ENCODE results near the gene TBL1XR1. TPM values are rescaled to one million over a fixed set of nuclear protein-coding genes. Genes with fewer than 3 reads are reported as not detected.

The TBL1XR1 gene
- total RNA-seq, 1 experiment from 2014 or later, result 180 TPM

DNA sequence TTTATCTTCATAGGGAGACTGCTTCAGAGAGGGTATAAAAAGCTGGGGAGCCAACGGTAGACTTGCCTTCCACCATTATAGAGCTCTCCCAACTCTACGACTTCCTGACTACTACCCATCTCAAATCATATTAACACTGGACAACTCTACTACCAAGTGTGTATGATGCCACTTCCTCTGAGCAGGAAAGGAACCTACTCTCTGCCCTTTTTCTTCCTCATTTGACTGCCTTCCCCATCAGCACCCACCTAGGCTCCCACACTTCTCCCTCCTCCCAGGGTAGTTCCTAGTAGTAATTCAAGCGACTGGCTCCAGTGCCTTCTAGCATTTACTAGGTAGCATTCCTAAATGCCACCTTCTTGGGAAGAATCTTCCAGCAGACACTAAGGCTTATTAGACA is 24.5 kb upstream of the TBL1XR1 start:
- Histone ChIP-seq H3K27ac (ENCODE audit: low read depth, low read length) (no peak overlapping the region), H3K27me3 (ENCODE audit: insufficient read depth, low read length) (no peaks in the 10 kb centered on the region), H4K20me1 (ENCODE audit: insufficient read depth) (no peaks in the 10 kb centered on the region), H2AFZ (ENCODE audit: low read depth, low read length, poor library complexity, severe bottlenecking) (no peak overlapping the region), H3K9me3 (ENCODE audit: control insufficient read depth in 1 of 2, insufficient read depth in 1 of 2, low read depth in 1 of 2, low read length in 2 of 2) (no peaks in the 10 kb centered on the region), H3K79me2 (ENCODE audit: insufficient read depth, low read length) (no peaks in the 10 kb centered on the region), H3K9ac (ENCODE audit: low read length) (no peak overlapping the region), H3K4me1 (ENCODE audit: control insufficient read depth in 1 of 2, insufficient read depth in 2 of 2, low read length in 2 of 2) (peaks cover 0 to 6% of the 10 kb centered on the region in 2 experiments; a peak in 1 of 4 replicates), H3K4me3 (replicated peaks in 1 of 2; ENCODE audit: low read depth in 1 of 2, low read length in 2 of 2) (no peak overlapping the region), H3K4me2 (ENCODE audit: low read length) (no peak overlapping the region), H3K9me2 (ENCODE audit: insufficient read depth) (no peaks in the 10 kb centered on the region), H3K36me3 (ENCODE audit: control insufficient read depth in 1 of 2, insufficient read depth in 2 of 2, low read length in 2 of 2) (no peaks in the 10 kb centered on the region)
- ATAC-seq, result no peak
- no peak for DNase-seq (ENCODE audit: low read depth, low spot score)
- ChIA-PET CTCF (no interaction called here), RAD21 (ENCODE audit: low non-redundant PET in 1 of 2, low total read pairs in 2 of 2, uncharacterized antibody in 2 of 2, unreplicated experiment in 2 of 2) (interaction anchor here in 1 of 2 experiments (0.7 kb wide), 1 partner anchor 472 kb away, joined by 3 read pairs; no protein-coding TSS in a partner anchor), POLR2A (no interaction called here)
- BruUV-seq (replicated peaks), result no TSS peak
- TF ChIP-seq EZH2phosphoT487 (IDR thresholded peaks at IDR 0.05; ENCODE audit: borderline replicate concordance) (no peak), ZBTB33 (IDR thresholded peaks at IDR 0.05; ENCODE audit: extremely low read depth, insufficient replicate concordance, low read length) (no peak), SRF (IDR thresholded peaks at IDR 0.05; ENCODE audit: low read depth) (no peak), RAD21 (IDR thresholded peaks at IDR 0.05; ENCODE audit: low read depth) (no peak), MAX (IDR thresholded peaks at IDR 0.05) (no peak), CEBPB (IDR thresholded peaks at IDR 0.05; ENCODE audit: low read depth) (no peak), CBX3 (IDR thresholded peaks at IDR 0.05; ENCODE audit: low read depth) (no peak), SIN3A (IDR thresholded peaks at IDR 0.05; ENCODE audit: low read depth) (no peak), ELF1 (IDR thresholded peaks at IDR 0.05; ENCODE audit: borderline replicate concordance, low read depth) (no peak), EZH2 (IDR thresholded peaks at IDR 0.05) (no peak), EGR1 (IDR thresholded peaks at IDR 0.05; ENCODE audit: low read depth) (no peak), REST (IDR thresholded peaks at IDR 0.05; ENCODE audit: low read depth) (no peak), YY1 (IDR thresholded peaks at IDR 0.05; ENCODE audit: extremely low read depth, insufficient replicate concordance, low read depth, low read length) (no peak), SP1 (IDR thresholded peaks at IDR 0.05; ENCODE audit: low read depth) (no peak)
- TF ChIP-seq, protein P1, sequence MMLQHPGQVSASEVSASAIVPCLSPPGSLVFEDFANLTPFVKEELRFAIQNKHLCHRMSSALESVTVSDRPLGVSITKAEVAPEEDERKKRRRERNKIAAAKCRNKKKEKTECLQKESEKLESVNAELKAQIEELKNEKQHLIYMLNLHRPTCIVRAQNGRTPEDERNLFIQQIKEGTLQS (IDR thresholded peaks at IDR 0.05), result no peak
- intact Hi-C loops (cut with micrococcal nuclease), result no loop called here

Data from HCT116 (cell line).